ENCODE measurements around the gene STAG1.

GRCh38 chr3:136755192-136755591, 3.0 kb upstream of the STAG1 start:
- TF ChIP-seq CHD2 (IDR thresholded peaks at IDR 0.05; ENCODE audit: low read length, partially characterized antibody) (no peak), RFX5 (IDR thresholded peaks at IDR 0.05; ENCODE audit: low read length) (no peak)
